Neural progenitor cell (in vitro differentiated cells): ENCODE data around the gene CCNK. TPM values are rescaled to one million over a fixed set of nuclear protein-coding genes. Genes with fewer than 3 reads are reported as not detected.

Experiments used
- DNase-seq: peaks from one replicate; pipeline ENCODE4 v3.0.0-alpha.2; 2016; ENCODE audit warnings: low spot score
- H2AFZ ChIP-seq: fragments of 200-600 bp; sonication (generic); replicated peaks from 2 replicates; pipeline ENCODE4 v1.6.1; 2016; ENCODE audit warnings: antibody characterized with exemption
- H3F3A ChIP-seq: fragments of 200-600 bp; sonication (generic); 2 replicates; pipeline ENCODE4 v1.6.1; 2016; ENCODE audit warnings: antibody characterized with exemption, low read depth
- H3K27ac ChIP-seq: fragments of 200-600 bp; sonication (generic); 2 replicates; pipeline ENCODE4 v1.5.1; 2016; ENCODE audit warnings: mild to moderate bottlenecking
- H3K27me3 ChIP-seq: fragments of 200-600 bp; sonication (generic); 2 replicates; pipeline ENCODE4 v1.6.1; 2016; ENCODE audit warnings: mild to moderate bottlenecking, moderate library complexity
- H3K36me3 ChIP-seq: fragments of 200-600 bp; sonication (generic); 2 replicates; pipeline ENCODE4 v1.5.1; 2016
- H3K4me1 ChIP-seq: fragments of 200-600 bp; sonication (generic); 2 replicates; pipeline ENCODE4 v1.6.1; 2016; ENCODE audit warnings: mixed run types
- H3K4me2 ChIP-seq: fragments of 200-600 bp; sonication (generic); 2 replicates; pipeline ENCODE4 v1.6.1; 2016
- H3K4me3 ChIP-seq: fragments of 200-600 bp; sonication (generic); 2 replicates; pipeline ENCODE4 v1.5.1; 2016
- H3K79me2 ChIP-seq: fragments of 200-600 bp; sonication (generic); 2 replicates; pipeline ENCODE4 v1.6.1; 2016; ENCODE audit warnings: low read depth
- H3K9ac ChIP-seq: fragments of 200-600 bp; sonication (generic); 2 replicates; pipeline ENCODE4 v1.6.1; 2016
- H3K9me3 ChIP-seq: fragments of 200-600 bp; sonication (generic); 2 replicates; pipeline ENCODE4 v1.5.1; 2016; ENCODE audit warnings: low read depth
- H4K20me1 ChIP-seq: fragments of 200-600 bp; sonication (generic); 2 replicates; pipeline ENCODE4 v1.6.1; 2016; ENCODE audit warnings: low read depth
- H3K27ac Mint-ChIP-seq: 3 replicates; pipeline ENCODE4 v1.8.0; 2021; ENCODE audit warnings: mixed read lengths
- H3K27me3 Mint-ChIP-seq: 2 replicates; pipeline ENCODE4 v1.8.0; 2022; ENCODE audit warnings: low read depth, mild to moderate bottlenecking, inconsistent platforms, moderate library complexity, mixed read lengths; ENCODE audit not compliant: insufficient read depth
- H3K36me3 Mint-ChIP-seq: 3 replicates; pipeline ENCODE4 v1.8.0; 2021; ENCODE audit warnings: mixed read lengths
- H3K4me1 Mint-ChIP-seq: 3 replicates; pipeline ENCODE4 v1.8.0; 2021; ENCODE audit warnings: mixed read lengths
- H3K4me3 Mint-ChIP-seq: 3 replicates; pipeline ENCODE4 v1.8.0; 2021; ENCODE audit warnings: mild to moderate bottlenecking, moderate library complexity, mixed read lengths
- H3K9me3 Mint-ChIP-seq: 3 replicates; pipeline ENCODE4 v1.8.0; 2020; ENCODE audit warnings: mixed read lengths
- CTCF ChIP-seq: fragments of 200-600 bp; sonication (generic); IDR thresholded peaks from 2 replicates; pipeline ENCODE4 v1.5.1; 2017; ENCODE audit warnings: antibody characterized with exemption, mild to moderate bottlenecking
- EZH2 ChIP-seq: fragments of 200-600 bp; sonication (generic); IDR thresholded peaks from 2 replicates; pipeline ENCODE4 v1.6.1; 2017; ENCODE audit warnings: antibody characterized with exemption, mild to moderate bottlenecking, moderate library complexity
- EZH2phosphoT487 ChIP-seq: fragments of 200-600 bp; sonication (generic); IDR thresholded peaks from 2 replicates; pipeline ENCODE4 v1.6.1; 2017; ENCODE audit warnings: antibody characterized with exemption
- total RNA-seq: library from RNA; depleted of rRNA; stranded (reverse); fragments of >200 nt; gene quantifications from 2 replicates; pipeline ENCODE4 v1.2.3, GENCODE V29; 2015; ENCODE audit warnings: low replicate concordance

The CCNK gene
- total RNA-seq, 1 donor from 2014 or later: 19.0 TPM

GRCh38 chr14:99521176-99522024 is 40.2 kb downstream of the CCNK start:
- Histone ChIP-seq H3F3A (peaks cover 38% of the 10 kb centered on the region), H3K4me3 (no peak overlapping the region), H4K20me1 (peaks cover 37% of the 10 kb centered on the region), H3K4me1 (peaks cover 48% of the 10 kb centered on the region), H3K27me3 (no peaks in the 10 kb centered on the region), H3K79me2 (peaks cover 51% of the 10 kb centered on the region), H3K36me3 (no peaks in the 10 kb centered on the region), H3K4me2 (peak overlapping the region; percentile 74), H3K9me3 (no peaks in the 10 kb centered on the region), H3K27ac (peak overlapping the region; percentile 95), H2AFZ (no peak overlapping the region), H3K9ac (no peak overlapping the region)
- Mint-ChIP-seq H3K27ac (peak overlapping the region; percentile 53), H3K9me3 (no peaks in the 10 kb centered on the region), H3K4me3 (no peak overlapping the region), H3K36me3 (no peaks in the 10 kb centered on the region), H3K27me3 (peaks cover 2% of the 10 kb centered on the region), H3K4me1 (peaks cover 47% of the 10 kb centered on the region)
- no peak for DNase-seq
- no peak for TF ChIP-seq EZH2phosphoT487
- TF ChIP-seq CTCF: no peak
- TF ChIP-seq EZH2: no peak

- H3K4me2 ChIP-seq: peak overlapping the region; percentile 74
- no peak overlapping the region for H2AFZ ChIP-seq
- Mint-ChIP-seq H3K27ac (peak overlapping the region; percentile 94), H3K36me3 (no peaks in the 10 kb centered on the region), H3K4me1 (peaks cover 48% of the 10 kb centered on the region), H3K9me3 (no peaks in the 10 kb centered on the region), H3K27me3 (peaks cover 2% of the 10 kb centered on the region), H3K4me3 (peak overlapping the region; percentile 69)
- no peaks in the 10 kb centered on the region for H3K36me3 ChIP-seq
- H3K9me3 ChIP-seq: no peaks in the 10 kb centered on the region
- no peak for DNase-seq
- peaks cover 38% of the 10 kb centered on the region for H3F3A ChIP-seq
- H3K4me3 ChIP-seq: no peak overlapping the region
- H4K20me1 ChIP-seq: peaks cover 37% of the 10 kb centered on the region
- H3K79me2 ChIP-seq: peaks cover 57% of the 10 kb centered on the region
- TF ChIP-seq EZH2phosphoT487: no peak
- TF ChIP-seq EZH2: no peak
- no peak for TF ChIP-seq CTCF
- peaks cover 48% of the 10 kb centered on the region for H3K4me1 ChIP-seq
- H3K9ac ChIP-seq: no peak overlapping the region
- peak overlapping the region; percentile 95 for H3K27ac ChIP-seq
- H3K27me3 ChIP-seq: no peaks in the 10 kb centered on the region
Measured at GRCh38 chr14:99522025-99522401, 40.8 kb downstream of the CCNK start.

- peak; percentile 56 for DNase-seq
- H3K9me3 ChIP-seq: no peaks in the 10 kb centered on the region
- no peak overlapping the region for H3K9ac ChIP-seq
- H3K9me3 Mint-ChIP-seq: no peaks in the 10 kb centered on the region
- peaks cover 38% of the 10 kb centered on the region for H3F3A ChIP-seq
- peaks cover 51% of the 10 kb centered on the region for H3K4me1 Mint-ChIP-seq
- TF ChIP-seq CTCF (no peak), EZH2 (no peak)
- H3K27ac ChIP-seq: peak overlapping the region; percentile 95
- no peaks in the 10 kb centered on the region for H3K36me3 ChIP-seq
- peak overlapping the region; percentile 30 for H3K4me3 ChIP-seq
- H3K36me3 Mint-ChIP-seq: peaks cover 3% of the 10 kb centered on the region
- peaks cover 55% of the 10 kb centered on the region for H3K79me2 ChIP-seq
- H2AFZ ChIP-seq: no peak overlapping the region
- peak overlapping the region; percentile 94 for H3K27ac Mint-ChIP-seq
- peaks cover 38% of the 10 kb centered on the region for H4K20me1 ChIP-seq
- peaks cover 2% of the 10 kb centered on the region for H3K27me3 Mint-ChIP-seq
- peaks cover 48% of the 10 kb centered on the region for H3K4me1 ChIP-seq
- peak overlapping the region; percentile 74 for H3K4me2 ChIP-seq
- H3K27me3 ChIP-seq: no peaks in the 10 kb centered on the region
- H3K4me3 Mint-ChIP-seq: peak overlapping the region; percentile 69
Measured at GRCh38 chr14:99522457-99522891, 41.3 kb downstream of the CCNK start.
